SKM-1 treated with dmso at 0.1 percent for 144 hours (cell line): ENCODE results near the gene EMCN.

Source experiments
- DNase-seq: peaks from one replicate; lab custom pipeline; 2025; ENCODE audit not compliant: unreplicated experiment; lab: John Stamatoyannopoulos, UW

Gene EMCN

GRCh38 chr4:100493756-100494155 lies 24.1 kb downstream of the EMCN start:
- no peak for DNase-seq

- DNase-seq = no peak
These were observed 25.7 kb downstream of the EMCN start for GRCh38 chr4:100492129-100492528.

- no peak for DNase-seq
These were observed 28.5 kb downstream of the EMCN start for GRCh38 chr4:100489305-100489704.

DNA sequence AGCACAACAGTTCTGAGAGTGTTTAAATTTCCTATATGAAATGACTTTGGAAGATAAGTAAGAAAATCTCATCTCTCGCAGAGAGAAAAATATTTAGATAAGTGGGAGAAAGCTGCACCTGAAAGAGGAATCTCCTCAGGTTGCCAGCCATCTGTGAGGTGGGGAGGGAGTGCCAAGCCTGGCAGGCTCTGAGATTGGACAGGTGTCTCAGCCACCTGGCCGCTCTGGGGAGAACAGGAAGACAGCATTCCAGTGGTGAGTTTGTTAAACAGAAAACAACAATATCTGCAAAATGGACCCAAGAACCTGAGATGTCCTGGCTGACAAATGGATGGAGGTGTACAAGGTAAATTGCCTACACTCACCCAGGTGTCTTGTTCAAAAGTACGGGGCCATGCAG lies 31.3 kb downstream of the EMCN start:
- DNase-seq = no peak

- no peak for DNase-seq
These were observed 34.0 kb downstream of the EMCN start for GRCh38 chr4:100483796-100484195.

GRCh38 chr4:100479971-100480370 lies 37.9 kb downstream of the EMCN start:
- DNase-seq = no peak

DNA sequence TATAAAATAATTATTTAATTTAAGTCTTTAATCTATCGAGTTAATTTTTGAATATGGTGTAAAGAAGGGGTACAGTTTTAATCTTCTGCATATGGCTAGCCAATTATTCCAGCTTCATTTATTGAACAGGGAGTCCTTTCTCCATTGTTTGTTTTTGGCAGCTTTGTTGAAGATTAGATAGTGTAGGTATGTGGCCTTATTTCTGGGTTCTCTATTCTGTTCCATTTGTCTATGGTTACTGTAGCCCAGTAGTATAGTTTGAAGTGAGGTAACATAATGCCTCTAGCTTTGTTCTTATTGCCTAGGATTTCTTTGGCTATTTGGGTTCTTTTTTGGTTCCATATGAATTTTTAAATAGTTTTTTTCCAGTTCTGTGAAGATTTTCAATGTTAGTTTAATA lies 48.3 kb downstream of the EMCN start:
- DNase-seq = no peak

DNA sequence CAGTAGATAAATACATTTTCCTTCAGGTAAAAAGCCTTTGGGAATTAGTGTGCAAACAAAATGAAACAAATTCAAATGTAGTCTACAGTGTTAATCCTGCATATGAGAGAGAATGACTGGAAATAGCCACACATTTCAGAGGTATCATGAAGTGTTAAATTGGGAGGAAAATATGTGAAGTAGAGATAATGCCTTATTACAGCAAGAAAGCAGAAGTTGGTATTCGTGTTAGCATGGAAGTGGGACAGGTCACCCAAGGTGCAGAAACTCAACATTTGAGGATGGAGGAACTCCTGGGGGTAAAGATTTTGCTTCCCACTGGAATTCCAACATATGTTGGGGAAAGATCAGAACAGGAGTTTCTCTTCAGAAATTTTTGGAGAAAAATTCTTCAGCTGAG lies 51.3 kb downstream of the EMCN start:
- DNase-seq = peak; percentile 11

DNA sequence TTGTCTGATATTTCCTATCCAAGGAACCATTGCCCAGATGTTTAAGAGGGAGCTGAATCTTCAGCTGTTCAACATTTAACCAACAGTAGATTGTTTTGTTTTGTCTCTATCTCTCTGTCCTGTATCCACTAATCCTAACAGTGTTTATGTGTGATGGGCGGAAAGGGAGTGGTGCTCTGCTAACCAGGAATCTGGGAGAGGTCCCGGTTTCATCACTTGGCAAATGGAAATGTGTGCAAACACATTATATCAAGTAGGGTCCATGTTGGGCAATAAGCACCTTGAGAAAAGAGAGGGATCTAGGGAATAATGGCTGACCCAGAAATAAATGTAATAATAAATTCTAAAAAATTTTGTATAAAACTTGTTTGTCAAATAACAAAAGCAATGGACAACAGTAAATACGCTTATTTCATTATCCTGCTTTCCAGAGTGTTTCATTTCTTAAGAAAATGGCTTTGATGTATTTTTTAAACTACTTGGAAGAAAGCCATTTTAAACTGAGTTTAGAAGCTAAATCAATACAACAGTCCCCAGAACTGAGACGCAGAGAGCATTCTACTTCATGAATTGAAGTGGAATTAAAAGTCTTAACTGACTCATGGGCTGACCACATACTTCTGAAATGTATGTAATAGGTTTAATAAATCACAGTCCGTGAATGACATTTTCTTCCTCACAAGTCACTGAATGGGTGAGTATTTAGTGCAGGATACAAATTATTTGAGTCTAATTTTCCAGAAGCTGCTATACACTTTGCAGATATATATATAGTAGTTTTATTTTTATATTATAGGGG lies 55.8 kb downstream of the EMCN start:
- no peak for DNase-seq

DNA sequence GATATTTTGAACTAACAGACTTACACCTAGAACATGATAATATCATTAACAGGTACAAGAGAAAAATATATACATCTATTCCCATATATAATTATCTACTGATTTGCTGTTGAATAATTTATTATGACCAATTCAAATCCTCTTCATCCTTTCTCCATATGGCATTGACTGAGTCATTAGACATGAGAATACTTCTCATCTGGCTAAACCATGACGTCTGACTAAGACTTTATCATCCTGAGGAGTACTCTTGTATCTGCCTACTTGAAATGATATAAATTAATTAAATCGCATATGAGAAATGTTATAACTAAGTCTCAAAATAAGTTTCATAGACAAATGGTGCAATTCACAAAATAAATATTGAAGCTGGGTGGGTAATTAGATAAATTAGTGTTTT lies 67.4 kb downstream of the EMCN start:
- DNase-seq = no peak

GRCh38 chr4:100431416-100431815 lies 86.4 kb downstream of the EMCN start:
- no peak for DNase-seq

DNA sequence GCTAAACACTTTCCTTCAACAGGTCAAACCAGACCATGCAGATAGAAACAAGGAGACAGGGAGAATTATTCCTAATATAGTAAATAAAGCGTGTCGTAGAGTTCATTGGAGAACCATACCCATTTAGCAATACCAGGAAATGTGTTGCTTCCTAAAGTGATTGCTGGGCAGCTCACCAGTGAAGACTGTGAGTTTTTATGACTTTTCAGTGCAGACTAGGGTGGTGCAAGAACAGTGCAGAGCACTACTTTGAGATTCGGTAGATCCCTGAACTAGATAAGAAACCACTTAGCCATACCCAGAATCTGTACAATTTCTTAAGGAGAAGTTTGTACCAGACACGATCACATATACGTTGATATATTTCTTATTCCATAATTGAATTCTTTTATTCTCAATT lies 87.4 kb downstream of the EMCN start:
- peak; percentile 68 for DNase-seq

DNA sequence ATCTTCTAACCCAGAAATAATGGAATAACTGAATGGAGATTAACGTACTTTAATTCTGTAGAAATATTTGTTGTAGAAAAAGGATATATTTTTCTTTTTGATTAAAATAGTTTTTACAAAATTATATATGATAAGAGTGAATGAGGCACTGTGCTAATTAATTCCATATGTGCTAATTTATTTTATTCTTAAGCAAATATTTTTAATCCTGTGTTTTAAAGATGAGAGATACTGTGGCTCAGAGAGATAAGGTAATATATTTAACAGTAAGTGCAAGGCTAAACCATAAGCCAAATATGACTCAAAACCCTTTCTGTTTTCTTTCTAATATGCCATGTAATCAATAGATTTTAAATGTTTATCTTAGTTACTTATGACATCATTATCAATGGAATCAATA lies 88.2 kb downstream of the EMCN start:
- no peak for DNase-seq

- peak; percentile 82 for DNase-seq
These were observed 89.8 kb downstream of the EMCN start for GRCh38 chr4:100428051-100428450.

- DNase-seq = no peak
These were observed 93.4 kb downstream of the EMCN start for GRCh38 chr4:100424376-100424775.

DNA sequence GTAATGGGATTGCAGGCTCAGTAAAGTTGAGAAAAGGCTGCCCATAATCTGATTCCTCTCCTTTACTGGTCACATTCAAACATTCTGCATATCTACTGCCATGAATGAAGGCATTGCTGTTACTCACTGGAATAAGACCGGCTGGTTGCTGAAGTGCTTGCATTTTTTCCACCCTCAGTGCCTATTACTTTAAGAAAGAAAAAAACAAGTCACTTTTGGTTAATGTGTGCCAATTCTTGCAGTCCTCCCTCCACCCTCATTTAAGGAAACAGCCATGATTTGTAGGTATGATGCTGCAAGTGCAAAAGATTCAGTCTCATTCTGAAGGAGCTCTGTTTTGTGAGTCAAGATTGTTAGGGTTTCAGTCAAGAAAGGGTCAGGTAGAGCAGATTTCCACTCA lies 94.9 kb downstream of the EMCN start:
- DNase-seq = no peak

DNA sequence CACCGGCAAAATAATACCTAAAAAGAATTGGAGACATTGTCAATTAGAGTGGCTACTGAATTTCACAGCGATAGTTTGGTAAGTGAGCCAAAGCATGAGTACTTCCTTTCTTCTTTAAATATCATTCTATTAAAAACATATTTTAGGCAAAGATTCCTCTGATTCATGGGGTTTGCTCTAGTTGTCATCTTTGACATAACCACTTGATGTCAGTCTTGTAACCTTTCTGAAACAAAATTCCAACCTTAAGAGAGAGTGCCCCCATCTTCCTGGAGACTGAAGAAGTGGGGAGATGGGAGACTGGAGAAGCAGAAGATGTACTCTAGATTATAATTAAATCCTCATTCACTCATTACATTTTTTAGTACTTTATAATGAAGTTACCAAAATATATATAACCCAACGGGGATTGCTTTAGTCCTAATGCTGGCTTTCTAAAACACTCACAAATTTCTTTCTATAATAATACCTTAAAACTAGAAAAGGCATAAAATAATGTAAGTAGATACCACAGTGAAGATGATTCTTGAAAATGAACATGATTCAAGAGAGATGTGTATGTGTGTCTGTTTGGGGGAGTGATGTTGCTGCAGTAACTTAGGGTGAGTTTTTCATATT lies 96.4 kb downstream of the EMCN start:
- peak; percentile 18 for DNase-seq

GRCh38 chr4:100420571-100420970 lies 97.3 kb downstream of the EMCN start:
- no peak for DNase-seq

GRCh38 chr4:100417565-100417964 lies 100.3 kb downstream of the EMCN start:
- DNase-seq = no peak

- DNase-seq = no peak
These were observed 103.6 kb downstream of the EMCN start for GRCh38 chr4:100414016-100414790.

DNA sequence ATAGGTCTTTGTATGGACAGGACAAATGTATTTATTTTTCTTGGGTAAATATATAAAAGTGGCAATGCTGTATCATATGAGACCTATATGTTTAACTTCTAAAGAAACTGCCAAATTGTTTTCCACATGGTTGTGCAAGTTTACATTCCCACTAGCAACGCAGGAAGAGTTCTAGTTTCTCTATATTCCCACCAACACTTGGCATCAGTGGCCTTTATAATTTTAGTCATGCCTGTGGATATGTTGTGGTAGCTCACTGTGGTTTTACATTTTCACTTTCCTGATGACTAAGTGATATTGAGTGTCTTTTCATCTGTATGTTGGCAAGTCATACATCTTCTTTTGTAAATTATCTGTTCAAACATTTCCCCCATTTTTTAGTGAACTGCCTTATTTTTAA lies 126.0 kb downstream of the EMCN start:
- DNase-seq = no peak

DNA sequence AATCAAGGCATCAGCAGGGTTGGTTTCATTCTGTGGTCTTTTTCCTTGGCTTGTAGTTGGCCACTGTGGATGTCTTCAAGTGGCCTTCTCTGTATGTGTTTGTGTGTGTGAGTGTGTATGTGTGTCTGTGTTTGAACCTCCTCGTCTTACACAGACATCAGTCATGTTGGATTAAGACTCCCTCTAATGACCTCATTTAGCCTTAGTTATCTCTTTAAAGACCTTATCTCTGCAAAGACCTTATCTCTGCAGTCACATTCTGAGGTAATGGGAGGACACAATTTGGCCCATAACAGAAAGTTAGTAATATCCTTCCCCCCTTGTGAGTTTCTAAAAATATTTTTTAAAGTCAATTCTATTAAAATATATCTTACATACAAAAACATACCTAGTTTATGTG lies 126.7 kb downstream of the EMCN start:
- no peak for DNase-seq
